ENCODE data around the gene ADORA1.

DNA sequence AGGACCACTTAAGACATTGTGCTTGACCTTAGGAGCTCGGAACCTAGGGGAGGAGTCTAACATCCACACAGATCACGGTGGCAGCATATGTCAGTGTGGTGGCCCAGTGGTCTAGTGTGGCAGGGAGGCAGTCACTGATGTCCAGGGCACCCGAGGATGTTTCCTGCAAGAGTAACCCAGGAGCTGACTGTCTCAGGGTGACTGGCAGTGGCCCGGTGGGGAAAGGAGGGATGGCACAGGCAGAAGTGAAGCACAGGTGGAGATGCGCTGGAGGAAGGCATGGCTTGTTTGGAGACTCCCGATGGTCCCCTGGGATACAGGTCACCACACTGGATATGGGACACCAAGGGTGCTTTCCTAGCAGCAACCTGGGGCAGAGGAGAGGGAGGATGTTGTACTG lies 85.6 kb downstream of the ADORA1 start:
- TF ChIP-seq SP1 (IDR thresholded peaks at IDR 0.05; ENCODE audit: low read depth, low read length) (no peak), RAD21 (IDR thresholded peaks at IDR 0.05; ENCODE audit: insufficient read depth, low read depth, low read length) (no peak)
- TF ChIP-seq, protein P1, sequence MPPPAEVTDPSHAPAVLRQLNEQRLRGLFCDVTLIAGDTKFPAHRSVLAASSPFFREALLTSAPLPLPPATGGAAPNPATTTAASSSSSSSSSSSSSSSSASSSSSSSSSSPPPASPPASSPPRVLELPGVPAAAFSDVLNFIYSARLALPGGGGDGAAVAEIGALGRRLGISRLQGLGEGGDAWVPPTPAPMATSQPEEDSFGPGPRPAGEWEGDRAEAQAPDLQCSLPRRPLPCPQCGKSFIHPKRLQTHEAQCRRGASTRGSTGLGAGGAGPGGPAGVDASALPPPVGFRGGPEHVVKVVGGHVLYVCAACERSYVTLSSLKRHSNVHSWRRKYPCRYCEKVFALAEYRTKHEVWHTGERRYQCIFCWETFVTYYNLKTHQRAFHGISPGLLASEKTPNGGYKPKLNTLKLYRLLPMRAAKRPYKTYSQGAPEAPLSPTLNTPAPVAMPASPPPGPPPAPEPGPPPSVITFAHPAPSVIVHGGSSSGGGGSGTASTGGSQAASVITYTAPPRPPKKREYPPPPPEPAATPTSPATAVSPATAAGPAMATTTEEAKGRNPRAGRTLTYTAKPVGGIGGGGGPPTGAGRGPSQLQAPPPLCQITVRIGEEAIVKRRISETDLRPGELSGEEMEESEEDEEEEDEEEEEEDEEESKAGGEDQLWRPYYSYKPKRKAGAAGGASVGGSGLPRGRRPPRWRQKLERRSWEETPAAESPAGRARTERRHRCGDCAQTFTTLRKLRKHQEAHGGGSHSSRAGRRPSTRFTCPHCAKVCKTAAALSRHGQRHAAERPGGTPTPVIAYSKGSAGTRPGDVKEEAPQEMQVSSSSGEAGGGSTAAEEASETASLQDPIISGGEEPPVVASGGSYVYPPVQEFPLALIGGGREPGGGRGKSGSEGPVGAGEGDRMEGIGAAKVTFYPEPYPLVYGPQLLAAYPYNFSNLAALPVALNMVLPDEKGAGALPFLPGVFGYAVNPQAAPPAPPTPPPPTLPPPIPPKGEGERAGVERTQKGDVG (CRISPR knock-in tag; IDR thresholded peaks at IDR 0.05) = no peak
- TF ChIP-seq, protein P2, sequence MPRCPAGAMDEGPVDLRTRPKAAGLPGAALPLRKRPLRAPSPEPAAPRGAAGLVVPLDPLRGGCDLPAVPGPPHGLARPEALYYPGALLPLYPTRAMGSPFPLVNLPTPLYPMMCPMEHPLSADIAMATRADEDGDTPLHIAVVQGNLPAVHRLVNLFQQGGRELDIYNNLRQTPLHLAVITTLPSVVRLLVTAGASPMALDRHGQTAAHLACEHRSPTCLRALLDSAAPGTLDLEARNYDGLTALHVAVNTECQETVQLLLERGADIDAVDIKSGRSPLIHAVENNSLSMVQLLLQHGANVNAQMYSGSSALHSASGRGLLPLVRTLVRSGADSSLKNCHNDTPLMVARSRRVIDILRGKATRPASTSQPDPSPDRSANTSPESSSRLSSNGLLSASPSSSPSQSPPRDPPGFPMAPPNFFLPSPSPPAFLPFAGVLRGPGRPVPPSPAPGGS (IDR thresholded peaks at IDR 0.05; ENCODE audit: borderline replicate concordance, insufficient read depth, low read depth, low read length, poor library complexity, severe bottlenecking) = no peak

Data from GM12878 (cell line).